WTC11 (cell line): ENCODE results near the gene FDXR.

Experiments used
- ATF3 ChIP-seq: sonication (generic); formaldehyde crosslinking; conservative IDR thresholded peaks from 2 replicates; pipeline ENCODE4 v1.8.1; 2022; ENCODE audit warnings: mild to moderate bottlenecking, missing genetic modification reagents
- CTCF ChIP-seq: fragments of 200-600 bp; IDR thresholded peaks from 2 replicates; pipeline ENCODE4 v1.8.0; 2022; ENCODE audit warnings: antibody characterized with exemption
- HMGXB4 ChIP-seq: sonication (generic); formaldehyde crosslinking; IDR thresholded peaks from 2 replicates; pipeline ENCODE4 v1.8.1; 2023; ENCODE audit warnings: mild to moderate bottlenecking, moderate library complexity, missing genetic modification reagents
- MAX ChIP-seq: sonication (generic); formaldehyde crosslinking; IDR thresholded peaks from 2 replicates; pipeline ENCODE4 v1.8.0; 2022; ENCODE audit warnings: mild to moderate bottlenecking, missing genetic modification reagents
- NFATC4 ChIP-seq: fragments of 250-450 bp; sonication (Bioruptor Pico); IDR thresholded peaks from 2 replicates; pipeline ENCODE4 v1.9.0; 2021; ENCODE audit warnings: mild to moderate bottlenecking

- TF ChIP-seq CTCF (no peak), MAX (CRISPR knock-in tag) (no peak), ATF3 (CRISPR knock-in tag) (no peak), NFATC4 (CRISPR knock-in tag) (no peak), HMGXB4 (CRISPR knock-in tag) (no peak)
These were observed 32.1 kb upstream of the FDXR start for GRCh38 chr17:74904687-74905409.
